Liver (tissue), 2 donors: ENCODE results near the gene RASSF10.

Source experiments
- YY1 ChIP-seq: IDR thresholded peaks from 2 replicates; pipeline ENCODE4 v1.6.1; 2016; ENCODE audit warnings: antibody characterized with exemption, mild to moderate bottlenecking
- TF ChIP-seq, protein P1 (sequence below): IDR thresholded peaks from 2 replicates; pipeline ENCODE4 v1.6.1; 2016; ENCODE audit warnings: antibody characterized with exemption, mild to moderate bottlenecking
- TF ChIP-seq, protein P2 (sequence below): fragments of 150-350 bp; IDR thresholded peaks from 2 replicates; pipeline ENCODE4 v1.5.1; 2017; ENCODE audit warnings: improper control_type of control experiment, low read depth, low read length; ENCODE audit not compliant: missing input control
- donor health status: healthy.

DNA sequence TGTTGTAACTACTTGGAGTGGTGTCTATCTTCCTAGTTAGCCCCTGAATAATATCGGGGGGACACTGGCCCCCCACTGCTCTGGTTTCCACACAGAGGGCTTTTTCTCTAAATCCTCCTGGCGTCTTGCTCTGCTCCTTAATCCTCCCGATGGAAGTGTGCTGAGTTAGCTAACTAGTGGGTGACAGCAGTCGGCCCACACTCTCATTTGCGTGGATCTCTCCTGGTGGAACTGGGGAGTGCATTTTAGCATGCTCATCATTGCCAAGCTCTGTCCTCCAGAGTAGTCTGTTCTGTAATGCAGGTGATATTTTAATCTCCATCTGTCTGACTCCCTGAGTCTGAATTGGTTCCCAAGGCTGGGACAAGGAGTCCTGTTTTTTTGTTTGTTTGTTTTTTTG is 46.1 kb upstream of the RASSF10 start:
- no peak for TF ChIP-seq YY1
- TF ChIP-seq, protein P1, sequence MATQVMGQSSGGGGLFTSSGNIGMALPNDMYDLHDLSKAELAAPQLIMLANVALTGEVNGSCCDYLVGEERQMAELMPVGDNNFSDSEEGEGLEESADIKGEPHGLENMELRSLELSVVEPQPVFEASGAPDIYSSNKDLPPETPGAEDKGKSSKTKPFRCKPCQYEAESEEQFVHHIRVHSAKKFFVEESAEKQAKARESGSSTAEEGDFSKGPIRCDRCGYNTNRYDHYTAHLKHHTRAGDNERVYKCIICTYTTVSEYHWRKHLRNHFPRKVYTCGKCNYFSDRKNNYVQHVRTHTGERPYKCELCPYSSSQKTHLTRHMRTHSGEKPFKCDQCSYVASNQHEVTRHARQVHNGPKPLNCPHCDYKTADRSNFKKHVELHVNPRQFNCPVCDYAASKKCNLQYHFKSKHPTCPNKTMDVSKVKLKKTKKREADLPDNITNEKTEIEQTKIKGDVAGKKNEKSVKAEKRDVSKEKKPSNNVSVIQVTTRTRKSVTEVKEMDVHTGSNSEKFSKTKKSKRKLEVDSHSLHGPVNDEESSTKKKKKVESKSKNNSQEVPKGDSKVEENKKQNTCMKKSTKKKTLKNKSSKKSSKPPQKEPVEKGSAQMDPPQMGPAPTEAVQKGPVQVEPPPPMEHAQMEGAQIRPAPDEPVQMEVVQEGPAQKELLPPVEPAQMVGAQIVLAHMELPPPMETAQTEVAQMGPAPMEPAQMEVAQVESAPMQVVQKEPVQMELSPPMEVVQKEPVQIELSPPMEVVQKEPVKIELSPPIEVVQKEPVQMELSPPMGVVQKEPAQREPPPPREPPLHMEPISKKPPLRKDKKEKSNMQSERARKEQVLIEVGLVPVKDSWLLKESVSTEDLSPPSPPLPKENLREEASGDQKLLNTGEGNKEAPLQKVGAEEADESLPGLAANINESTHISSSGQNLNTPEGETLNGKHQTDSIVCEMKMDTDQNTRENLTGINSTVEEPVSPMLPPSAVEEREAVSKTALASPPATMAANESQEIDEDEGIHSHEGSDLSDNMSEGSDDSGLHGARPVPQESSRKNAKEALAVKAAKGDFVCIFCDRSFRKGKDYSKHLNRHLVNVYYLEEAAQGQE, result no peak
- TF ChIP-seq, protein P2, sequence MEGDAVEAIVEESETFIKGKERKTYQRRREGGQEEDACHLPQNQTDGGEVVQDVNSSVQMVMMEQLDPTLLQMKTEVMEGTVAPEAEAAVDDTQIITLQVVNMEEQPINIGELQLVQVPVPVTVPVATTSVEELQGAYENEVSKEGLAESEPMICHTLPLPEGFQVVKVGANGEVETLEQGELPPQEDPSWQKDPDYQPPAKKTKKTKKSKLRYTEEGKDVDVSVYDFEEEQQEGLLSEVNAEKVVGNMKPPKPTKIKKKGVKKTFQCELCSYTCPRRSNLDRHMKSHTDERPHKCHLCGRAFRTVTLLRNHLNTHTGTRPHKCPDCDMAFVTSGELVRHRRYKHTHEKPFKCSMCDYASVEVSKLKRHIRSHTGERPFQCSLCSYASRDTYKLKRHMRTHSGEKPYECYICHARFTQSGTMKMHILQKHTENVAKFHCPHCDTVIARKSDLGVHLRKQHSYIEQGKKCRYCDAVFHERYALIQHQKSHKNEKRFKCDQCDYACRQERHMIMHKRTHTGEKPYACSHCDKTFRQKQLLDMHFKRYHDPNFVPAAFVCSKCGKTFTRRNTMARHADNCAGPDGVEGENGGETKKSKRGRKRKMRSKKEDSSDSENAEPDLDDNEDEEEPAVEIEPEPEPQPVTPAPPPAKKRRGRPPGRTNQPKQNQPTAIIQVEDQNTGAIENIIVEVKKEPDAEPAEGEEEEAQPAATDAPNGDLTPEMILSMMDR, result no peak
